Hypothalamus (tissue), 51 donors: Measurements from ENCODE around the gene CMTM1.
"Not testable (repeated sequence)": the region's sequence is repeated elsewhere in the genome, so short reads cannot be mapped to it uniquely, and the experiment has no call there.

ENCODE experiments used
- DNase-seq, 51 donors: peaks; one replicate each; lab custom pipeline; 2025; lab: John Stamatoyannopoulos, UW

The CMTM1 gene

GRCh38 chr16:66608241-66609138, 42.3 kb downstream of the CMTM1 start:
- DNase-seq = peak in 47 of 51 donors; percentile 7 to 85 (median 60)

GRCh38 chr16:66609139-66609510, 42.9 kb downstream of the CMTM1 start:
- DNase-seq = no peak

DNA sequence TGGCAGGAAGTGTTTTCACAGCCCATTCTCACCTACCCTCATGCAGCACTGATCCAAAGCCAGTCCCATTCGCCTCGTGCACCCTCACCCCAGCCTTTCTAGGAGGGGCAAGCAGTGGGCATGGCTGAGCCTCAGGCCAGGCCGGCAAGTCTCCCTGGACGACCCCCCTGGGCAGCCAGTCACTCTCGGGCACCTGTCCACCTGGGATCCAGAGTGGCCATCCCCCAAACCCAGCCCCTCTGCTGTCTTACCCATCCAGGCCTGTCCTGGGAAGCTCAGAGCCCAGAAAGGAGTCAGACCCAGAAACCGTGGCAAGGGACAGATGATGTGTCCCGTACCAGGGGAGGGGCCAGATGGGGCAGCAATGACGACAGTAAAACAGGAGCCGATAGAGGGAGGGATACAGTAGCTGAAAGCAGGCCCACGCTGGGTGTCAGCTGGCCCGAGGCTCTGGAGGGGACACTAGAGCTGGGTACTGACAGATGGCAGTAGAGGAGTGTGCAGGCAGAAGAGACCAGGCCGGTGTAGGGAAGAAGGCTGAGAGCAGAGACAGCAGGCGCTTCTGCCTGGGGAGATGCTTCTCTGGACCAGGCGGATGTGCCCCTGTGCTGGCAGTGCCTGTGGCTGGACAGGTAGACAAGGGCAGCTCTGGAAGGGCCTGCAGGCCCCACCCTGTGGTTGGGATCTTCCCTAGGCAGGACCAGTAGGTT, 44.0 kb downstream of the CMTM1 start:
- DNase-seq = no peak

DNA sequence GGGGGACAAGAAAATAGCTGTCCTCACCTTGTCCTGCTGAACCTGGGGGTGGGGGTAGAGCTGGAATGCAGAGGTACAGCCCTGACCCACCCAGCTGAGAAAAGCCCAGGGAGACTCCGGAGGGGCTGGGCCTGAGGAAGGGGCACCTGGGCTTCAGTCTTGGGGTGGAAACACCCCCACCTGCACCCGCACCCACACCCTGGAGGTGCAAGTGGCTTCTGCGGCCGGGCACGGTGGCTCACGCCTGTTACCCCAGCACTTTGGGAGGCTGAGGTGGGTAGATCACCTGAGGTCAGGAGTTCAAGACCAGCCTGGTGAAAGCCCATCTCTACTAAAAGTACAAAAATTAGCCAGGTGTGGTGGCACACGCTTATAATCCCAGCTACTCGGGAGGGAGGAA, 45.7 kb downstream of the CMTM1 start:
- DNase-seq = not testable (repeated sequence)

DNA sequence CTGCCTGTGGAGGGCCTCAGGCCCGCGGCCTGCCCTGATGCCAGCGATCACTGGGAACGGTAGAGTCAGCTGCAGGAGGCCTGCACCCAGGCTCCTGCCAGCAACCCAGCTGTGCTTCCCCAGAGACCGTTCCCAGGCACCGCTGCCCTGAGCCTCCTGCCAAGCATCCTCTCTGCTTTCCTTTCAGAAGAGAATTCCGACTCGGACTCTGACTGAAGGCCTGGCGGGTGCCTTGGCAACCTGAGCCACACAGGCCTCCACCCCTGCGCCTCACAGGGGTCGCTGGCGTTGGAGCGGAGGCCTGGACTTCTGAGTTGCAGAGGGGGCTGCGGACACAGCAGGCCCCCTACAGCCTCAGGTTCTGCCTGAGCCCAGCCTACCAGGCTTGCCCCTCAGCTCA, 46.2 kb downstream of the CMTM1 start:
- DNase-seq = peak in 35 of 51 donors; percentile 12 to 79 (median 48)

- DNase-seq = no peak
These were observed 48.0 kb downstream of the CMTM1 start for GRCh38 chr16:66614161-66614802.

GRCh38 chr16:66616169-66616568, 49.9 kb downstream of the CMTM1 start:
- no peak for DNase-seq

- DNase-seq = no peak
These were observed 50.4 kb downstream of the CMTM1 start for GRCh38 chr16:66616592-66616991.

DNA sequence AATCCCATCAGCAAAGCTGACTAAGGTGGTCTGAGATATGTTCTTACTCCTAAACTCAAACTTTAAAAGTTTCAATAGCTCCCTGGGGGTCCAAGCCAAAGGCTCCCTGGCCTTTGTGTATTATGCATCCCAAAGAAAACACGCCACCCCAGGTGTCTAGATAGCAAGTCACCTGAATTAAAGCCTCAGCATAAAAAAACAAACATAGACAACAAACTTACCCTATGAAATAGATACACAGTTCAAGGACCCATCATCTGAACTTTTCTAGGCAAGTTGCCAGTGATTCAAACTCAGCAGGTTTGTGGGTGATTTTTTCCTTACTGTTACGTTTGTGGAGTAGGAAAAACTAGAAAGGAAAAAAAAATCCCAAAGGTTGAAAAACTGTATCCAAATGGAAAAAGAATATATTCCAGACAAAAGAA, 50.8 kb downstream of the CMTM1 start:
- no peak for DNase-seq

DNA sequence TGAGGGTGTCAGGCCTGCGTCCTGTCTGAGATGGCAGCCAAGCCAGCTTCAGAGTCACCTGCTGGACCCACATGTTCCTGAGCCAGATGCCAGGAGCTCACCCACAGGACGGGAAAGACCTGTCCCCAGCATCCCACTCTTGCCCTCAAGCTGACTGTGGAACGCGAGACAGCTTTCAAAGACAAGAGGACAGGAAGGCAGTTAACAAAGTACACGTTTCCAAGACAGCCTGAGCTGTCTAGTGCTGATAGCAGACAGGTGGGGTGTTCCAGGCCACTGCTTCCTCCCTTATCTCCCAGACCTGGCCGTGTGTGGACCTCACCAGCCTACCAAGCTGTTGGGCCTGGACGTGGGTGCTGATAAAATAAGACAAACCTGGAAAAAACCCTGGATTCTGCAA, 51.5 kb downstream of the CMTM1 start:
- no peak for DNase-seq

GRCh38 chr16:66618588-66619375, 52.5 kb downstream of the CMTM1 start:
- DNase-seq = no peak

DNA sequence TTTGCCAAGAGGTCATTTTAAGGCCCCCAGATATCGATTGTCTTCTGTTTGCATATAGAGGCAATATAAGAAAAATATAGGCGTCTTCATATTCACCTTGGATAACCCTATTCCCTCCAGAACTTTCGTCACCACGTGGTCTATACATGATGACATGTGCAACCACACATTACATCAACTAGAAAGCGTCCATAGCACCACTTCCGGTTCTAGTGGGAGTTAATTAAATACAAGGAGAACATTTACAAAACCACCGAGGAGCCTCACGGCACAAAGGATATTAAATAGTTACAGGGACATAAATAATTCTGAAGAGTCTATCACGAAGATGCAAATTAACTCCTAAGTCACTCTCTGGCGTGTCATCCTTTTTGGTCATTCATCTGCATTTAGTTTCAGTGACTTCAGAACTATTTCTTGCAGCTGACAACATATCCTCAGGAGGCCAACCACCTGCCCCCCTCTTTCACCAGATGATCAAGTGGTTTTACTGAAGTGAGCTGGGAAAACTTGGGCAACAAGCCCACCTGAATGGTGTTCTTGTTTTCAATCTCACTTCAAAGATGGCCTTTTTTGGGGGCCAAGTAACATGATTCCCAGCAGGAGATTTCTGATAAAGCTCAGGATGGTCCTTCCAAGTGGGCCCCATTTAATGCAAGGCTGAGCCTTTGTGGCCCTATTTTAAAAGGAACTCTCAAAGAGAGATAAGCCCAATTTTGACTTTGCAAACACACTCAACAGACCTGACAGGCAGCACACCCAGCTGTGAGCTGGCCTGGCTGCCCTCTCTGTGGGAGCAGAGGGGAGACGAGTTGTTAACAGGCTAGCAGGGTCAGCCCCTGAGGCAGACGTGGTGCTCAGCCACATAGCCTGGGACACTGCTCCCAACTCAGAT, 53.5 kb downstream of the CMTM1 start:
- no peak for DNase-seq

GRCh38 chr16:66620429-66620795, 54.2 kb downstream of the CMTM1 start:
- DNase-seq = no peak

DNA sequence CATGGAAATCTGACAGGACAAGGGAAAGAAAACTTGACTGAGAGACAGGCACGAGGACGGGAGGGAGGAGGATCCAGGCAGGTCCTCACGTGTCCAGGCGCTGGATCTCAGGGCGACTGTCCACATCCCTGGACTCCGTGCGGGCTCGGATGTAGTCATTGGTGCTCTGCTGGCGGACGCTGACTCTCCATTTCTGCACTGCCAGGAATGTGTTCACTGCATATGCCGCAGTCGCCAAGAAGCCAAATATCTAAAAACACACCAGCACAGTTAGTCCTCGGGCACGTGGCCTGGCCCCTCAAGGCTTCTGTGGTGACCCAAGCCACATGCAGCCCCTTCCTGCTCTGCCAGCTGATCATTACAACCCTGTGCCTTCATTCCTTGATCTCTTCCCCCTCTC, 55.7 kb downstream of the CMTM1 start:
- DNase-seq = no peak

- DNase-seq = no peak
These were observed 56.6 kb downstream of the CMTM1 start for GRCh38 chr16:66622863-66623262.

DNA sequence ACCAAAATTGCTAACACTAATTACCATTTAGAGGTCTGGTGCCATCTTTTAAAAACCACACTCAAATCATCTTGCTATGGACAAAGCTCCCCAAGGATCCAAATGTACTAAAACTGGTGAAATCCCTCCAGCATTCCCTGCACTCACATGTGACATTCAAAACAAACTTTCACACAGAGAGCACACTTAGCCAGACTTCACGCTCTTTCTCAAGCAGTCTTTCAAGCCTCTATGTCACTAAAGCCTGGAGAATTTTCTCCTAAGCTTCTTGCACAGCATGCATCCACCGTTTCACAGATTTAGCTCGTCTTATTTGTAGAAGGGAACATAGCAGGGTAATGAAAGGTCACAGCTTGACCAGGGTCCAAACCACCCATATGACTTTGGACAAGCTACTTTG, 57.5 kb downstream of the CMTM1 start:
- DNase-seq = no peak

- DNase-seq = not testable (repeated sequence)
These were observed 61.6 kb downstream of the CMTM1 start for GRCh38 chr16:66627611-66628378.
